Thymus (tissue), 11 donors: ENCODE data around the gene DLX4. TPM values are rescaled to one million over a fixed set of nuclear protein-coding genes. Genes with fewer than 3 reads are reported as not detected.

Source experiments
- DNase-seq, 9 donors: peaks; one replicate each; pipeline ENCODE4 v3.0.0-alpha.2; 2013; ENCODE audit warnings: low spot score in 9 of 9, low read depth in 6 of 9, missing footprints in 1 of 9
- H3K27ac ChIP-seq, 2 donors: one replicate each; pipeline ENCODE4 v1.5.1; 2013; ENCODE audit warnings: control low read depth in 1 of 2, low read depth in 1 of 2, low read length in 1 of 2, mild to moderate bottlenecking in 1 of 2, moderate library complexity in 1 of 2
- H3K27me3 ChIP-seq, 2 donors: one replicate each; pipeline ENCODE4 v1.5.1; 2013; ENCODE audit warnings: low read length in 1 of 2; ENCODE audit not compliant: control insufficient read depth in 2 of 2, insufficient read depth in 1 of 2
- H3K36me3 ChIP-seq, 2 donors: one replicate each; pipeline ENCODE4 v1.5.1; 2013; ENCODE audit warnings: low read length in 1 of 2, mild to moderate bottlenecking in 1 of 2, moderate library complexity in 1 of 2; ENCODE audit not compliant: control insufficient read depth in 2 of 2, insufficient read depth in 2 of 2
- H3K4me1 ChIP-seq, 2 donors: one replicate each; pipeline ENCODE4 v1.5.1; 2013; ENCODE audit warnings: low read length in 2 of 2; ENCODE audit not compliant: control insufficient read depth in 2 of 2, insufficient read depth in 2 of 2
- H3K4me3 ChIP-seq, 2 donors: one replicate each; pipeline ENCODE4 v1.5.1; 2013; ENCODE audit warnings: low read length in 2 of 2, control low read depth in 1 of 2, mild to moderate bottlenecking in 1 of 2
- H3K9me3 ChIP-seq, 2 donors: one replicate each; pipeline ENCODE4 v1.5.1; 2013; ENCODE audit warnings: low read length in 1 of 2, mild to moderate bottlenecking in 1 of 2; ENCODE audit not compliant: control insufficient read depth in 2 of 2, insufficient read depth in 1 of 2
- WGBS: extraction: QIAGEN DNeasy Blood & Tissue Kit; methylation state at CpG from one replicate; pipeline ENCODE4 v1.1.7; 2013; 5-methylcytosine and 5-hydroxymethylcytosine counted together
- polyA plus RNA-seq: library from polyadenylated mRNA; stranded (reverse); fragments of 200-250 nt; gene quantifications from one replicate; pipeline ENCODE4 v1.2.3, GENCODE V29; 2013
- total RNA-seq: library from RNA; stranded (reverse); fragments of 120-200 nt; gene quantifications from one replicate; pipeline ENCODE4 v1.2.4, GENCODE V29; 2013
- donor health status: healthy.

The DLX4 gene
- total and polyA plus RNA-seq, 2 donors, result 0.09 to 0.46 TPM

- peaks cover 7 to 63% of the 10 kb centered on the region in 2 donors for H3K27me3 ChIP-seq
- WGBS, result 74% methylated on average over 1 of the region's 1 CpG
- no peak overlapping the region for H3K4me3 ChIP-seq
Observed at GRCh38 chr17:49955157-49955556, 13.8 kb upstream of the DLX4 start.

GRCh38 chr17:49956780-49957179, 12.2 kb upstream of the DLX4 start:
- H3K27ac ChIP-seq, result no peak overlapping the region
- WGBS, result 79% methylated on average over 4 of the region's 4 CpGs

More at GRCh38 chr17:49955157-49955556, 13.8 kb upstream of the DLX4 start:
- H3K9me3 ChIP-seq, result no peaks in the 10 kb centered on the region
- no peak overlapping the region for H3K27ac ChIP-seq
- no peak for DNase-seq
- H3K4me1 ChIP-seq, result no peaks in the 10 kb centered on the region
- H3K36me3 ChIP-seq, result no peaks in the 10 kb centered on the region

GRCh38 chr17:49957350-49957749, 11.6 kb upstream of the DLX4 start:
- H3K36me3 ChIP-seq, result no peaks in the 10 kb centered on the region
- H3K4me1 ChIP-seq, result no peaks in the 10 kb centered on the region
- no peak overlapping the region for H3K4me3 ChIP-seq
- peaks cover 9 to 57% of the 10 kb centered on the region in 2 donors for H3K27me3 ChIP-seq
- no peaks in the 10 kb centered on the region for H3K9me3 ChIP-seq
- no peak overlapping the region for H3K27ac ChIP-seq
- no peak for DNase-seq
- 88% methylated on average over 3 of the region's 3 CpGs for WGBS

More at GRCh38 chr17:49956780-49957179, 12.2 kb upstream of the DLX4 start:
- Histone ChIP-seq H3K36me3 (no peaks in the 10 kb centered on the region), H3K4me1 (no peaks in the 10 kb centered on the region), H3K27me3 (peaks cover 10 to 59% of the 10 kb centered on the region in 2 donors), H3K4me3 (no peak overlapping the region), H3K9me3 (no peaks in the 10 kb centered on the region)
- no peak for DNase-seq

GRCh38 chr17:49958723-49959122, 10.3 kb upstream of the DLX4 start:
- Histone ChIP-seq H3K27ac (no peak overlapping the region), H3K9me3 (peaks cover 0 to 4% of the 10 kb centered on the region in 2 donors), H3K36me3 (no peaks in the 10 kb centered on the region), H3K4me1 (no peaks in the 10 kb centered on the region), H3K27me3 (peaks cover 22 to 58% of the 10 kb centered on the region in 2 donors), H3K4me3 (no peak overlapping the region)
- no peak for DNase-seq
- WGBS, result 94% methylated on average over 4 of the region's 4 CpGs

- Histone ChIP-seq H3K4me3 (no peak overlapping the region), H3K36me3 (no peaks in the 10 kb centered on the region), H3K9me3 (peaks cover 0 to 9% of the 10 kb centered on the region in 2 donors), H3K4me1 (no peaks in the 10 kb centered on the region), H3K27me3 (peaks cover 28 to 60% of the 10 kb centered on the region in 2 donors), H3K27ac (no peak overlapping the region)
- 76% methylated on average over 8 of the region's 8 CpGs for WGBS
- no peak for DNase-seq
Observed at GRCh38 chr17:49959183-49959935, 9.6 kb upstream of the DLX4 start.

GRCh38 chr17:49962599-49963308, 6.2 kb upstream of the DLX4 start:
- WGBS, result 16% methylated on average over 11 of the region's 11 CpGs
- H3K36me3 ChIP-seq, result no peaks in the 10 kb centered on the region
- no peak overlapping the region for H3K4me3 ChIP-seq
- no peak overlapping the region for H3K27ac ChIP-seq
- H3K27me3 ChIP-seq, result peaks cover 61 to 75% of the 10 kb centered on the region in 2 donors
- H3K4me1 ChIP-seq, result peaks cover 0 to 10% of the 10 kb centered on the region in 2 donors
- peaks cover 0 to 9% of the 10 kb centered on the region in 2 donors for H3K9me3 ChIP-seq
- no peak for DNase-seq

- 30% methylated on average over 4 of the region's 4 CpGs for WGBS
- Histone ChIP-seq H3K27ac (no peak overlapping the region), H3K36me3 (no peaks in the 10 kb centered on the region), H3K27me3 (peaks cover 65 to 80% of the 10 kb centered on the region in 2 donors), H3K4me1 (peaks cover 0 to 12% of the 10 kb centered on the region in 2 donors), H3K9me3 (peaks cover 0 to 9% of the 10 kb centered on the region in 2 donors), H3K4me3 (no peak overlapping the region)
- DNase-seq, result no peak
Observed at GRCh38 chr17:49963309-49963625, 5.7 kb upstream of the DLX4 start.

- Histone ChIP-seq H3K27ac (no peak overlapping the region), H3K4me3 (no peak overlapping the region), H3K9me3 (peaks cover 0 to 12% of the 10 kb centered on the region in 2 donors), H3K36me3 (no peaks in the 10 kb centered on the region), H3K27me3 (peaks cover 69 to 83% of the 10 kb centered on the region in 2 donors), H3K4me1 (peaks cover 2 to 15% of the 10 kb centered on the region in 2 donors)
- DNase-seq, result no peak
- WGBS, result 9% methylated on average over 52 of the region's 52 CpGs
Observed at GRCh38 chr17:49963626-49964302, 5.2 kb upstream of the DLX4 start.

GRCh38 chr17:49964303-49964768, 4.7 kb upstream of the DLX4 start:
- no peak overlapping the region for H3K27ac ChIP-seq
- H3K36me3 ChIP-seq, result no peaks in the 10 kb centered on the region
- peaks cover 0 to 17% of the 10 kb centered on the region in 2 donors for H3K9me3 ChIP-seq
- H3K27me3 ChIP-seq, result peaks cover 70 to 84% of the 10 kb centered on the region in 2 donors
- no peak for DNase-seq
- WGBS, result 11% methylated on average over 18 of the region's 18 CpGs
- H3K4me3 ChIP-seq, result no peak overlapping the region
- peaks cover 7 to 21% of the 10 kb centered on the region in 2 donors for H3K4me1 ChIP-seq
